Heart right ventricle (tissue), 16 donors: Measurements from ENCODE around the gene SLC39A10. TPM values are rescaled to one million over a fixed set of nuclear protein-coding genes. Genes with fewer than 3 reads are reported as not detected.
"Not testable (repeated sequence)": the region's sequence is repeated elsewhere in the genome, so short reads cannot be mapped to it uniquely, and the experiment has no call there.

Experiments used
- ATAC-seq, 8 donors: fragments of 200-7000 bp; cut with Tn5 transposase; one replicate each; pipeline ENCODE4 v1.9.1; 2020; ENCODE audit warnings: mild to moderate bottlenecking in 8 of 8, moderate library complexity in 8 of 8, moderate number of reproducible peaks in 1 of 8
- DNase-seq, 2 donors: peaks; one replicate each; pipeline ENCODE4 v3.0.0-alpha.2; 2020
- H3K27ac ChIP-seq, 10 donors: fragments of 200-600 bp; sonication (generic) in 2 of 10; one replicate each; pipeline versions ENCODE4 v1.5.0 to v1.8.0; 2020 to 2022; ENCODE audit warnings: mild to moderate bottlenecking in 3 of 10
- H3K27me3 ChIP-seq, 7 donors: fragments of 200-600 bp; one replicate each; pipeline ENCODE4 v1.8.0; 2021 to 2022; ENCODE audit warnings: mild to moderate bottlenecking in 2 of 7
- H3K36me3 ChIP-seq, 9 donors: fragments of 200-600 bp; sonication (generic) in 1 of 9; one replicate each; pipeline versions ENCODE4 v1.5.0 to v1.8.0; 2020 to 2022; ENCODE audit warnings: mild to moderate bottlenecking in 2 of 9
- H3K4me1 ChIP-seq, 9 donors: fragments of 200-600 bp; sonication (generic) in 1 of 9; one replicate each; pipeline versions ENCODE4 v1.5.0 to v1.8.0; 2020 to 2022; ENCODE audit warnings: mild to moderate bottlenecking in 4 of 9
- H3K4me3 ChIP-seq, 10 donors: fragments of 200-600 bp; sonication (generic) in 2 of 10; one replicate each; pipeline versions ENCODE4 v1.5.0 to v1.8.0; 2020 to 2022; ENCODE audit warnings: mild to moderate bottlenecking in 7 of 10, moderate library complexity in 2 of 10
- H3K9me3 ChIP-seq, 11 donors: fragments of 200-600 bp in 10 of 11; sonication (generic) in 2 of 11; one replicate each; pipeline versions ENCODE4 v1.5.0 to v1.8.0; 2013 to 2022; ENCODE audit warnings: mild to moderate bottlenecking in 2 of 11, control low read depth in 1 of 11, moderate library complexity in 1 of 11
- CTCF ChIP-seq, 9 donors: fragments of 200-600 bp; sonication (generic) in 2 of 9; IDR thresholded peaks; one replicate each; pipeline versions ENCODE4 v1.5.0 to v1.8.0; 2021 to 2022; ENCODE audit warnings: antibody characterized with exemption in 9 of 9, mild to moderate bottlenecking in 5 of 9, moderate library complexity in 1 of 9
- WGBS, 2 donors: extraction: QIAGEN DNeasy Blood & Tissue Kit; methylation state at CpG; one replicate each; pipeline ENCODE4 v1.1.7; 2013; ENCODE audit warnings: inconsistent platforms in 1 of 2; 5-methylcytosine and 5-hydroxymethylcytosine counted together
- intact Hi-C, 10 donors: fragments of 100-400 bp; cut with DNase I; formaldehyde crosslinking; loops; one replicate each; pipeline versions ENCODE4 v1.11.1 to v1.14.2; 2022
- polyA plus RNA-seq, 2 donors: library from polyadenylated mRNA; stranded (reverse); fragments of 200-250 nt; gene quantifications; one replicate each; pipeline ENCODE4 v1.2.3, GENCODE V29; 2013
- total RNA-seq, 10 donors: library from RNA; stranded (reverse); fragmentation: NEBNext Ultra II Directional in 3 of 10; extraction: Animal tissue kit (Norgen Biotek cat#: 25700) in 3 of 10; gene quantifications; one replicate each; pipeline versions ENCODE4 v1.2.1 to v1.2.4, GENCODE V29; 2021 to 2023
- donor health status: Arrhythmogenic right ventricular cardiomyopathy.
- donor health status: ischemic (EF 13 %, LVEDD 7.1; RV severe dilation, severe dysfunction).
- donor health status: healthy with polysubstance abuse.
- donor health status: DM: no; HTN: yes; CAD: no.
- donor health status: DM: no; HTN: no; CAD: no.
- donor health status: ischemic (EF 25% LVEDD 6.9; RV normal size, moderate dysfunction).
- donor health status: ischemic (EF 25% LVEDD 5.7; RV mildly dilated, moderate dysfunction).
- donor health status: healthy.
- donor health status: DM: yes; HTN: yes; CAD: no.
- donor health status: Ischemic cardiomyopathy.
- donor health status: ischemic (EF 35%, LVEDD 5.7; RV mildly dilated, moderate dysfunction).
- donor health status: nonischemic (EF 11% LVEDD 7.7; RV severe dilation, severe dysfunction).
- donor health status: DM: yes; HTN: yes; CAD: no.
- donor health status: PGD.
- donor health status: ischemic (EF 29% LVEDD 5.4; RV normal size, mild dysfunction).
- donor health status: nonischemic (EF 23%, LVEDD 6.1; RV moderate dilation, normal function).

The SLC39A10 gene
- total and polyA plus RNA-seq, 12 donors, result 5.9 to 12.9 (median 8.3) TPM

- Histone ChIP-seq H3K4me3 (no peak overlapping the region), H3K27ac (no peak overlapping the region), H3K4me1 (peaks cover 0 to 9% (median 0%) of the 10 kb centered on the region in 9 donors), H3K9me3 (no peaks in the 10 kb centered on the region), H3K27me3 (no peaks in the 10 kb centered on the region), H3K36me3 (no peaks in the 10 kb centered on the region)
- no peak for ATAC-seq
- DNase-seq, result no peak
- 96 to 99% methylated on average over 7 of the region's 7 CpGs for WGBS, 2 donors
- TF ChIP-seq CTCF (IDR thresholded peaks at IDR 0.05), result no peak
- intact Hi-C loops, result no loop called here
Measured at GRCh38 chr2:195639238-195639858, 17.7 kb upstream of the SLC39A10 start.

- DNase-seq, result no peak
Measured at GRCh38 chr2:195639959-195640358, 17.1 kb upstream of the SLC39A10 start.

GRCh38 chr2:195642027-195642678, 14.9 kb upstream of the SLC39A10 start:
- Histone ChIP-seq H3K4me3 (no peak overlapping the region), H3K9me3 (no peaks in the 10 kb centered on the region), H3K27me3 (no peaks in the 10 kb centered on the region), H3K4me1 (peaks cover 0 to 9% (median 0%) of the 10 kb centered on the region in 9 donors), H3K36me3 (no peaks in the 10 kb centered on the region), H3K27ac (no peak overlapping the region)
- intact Hi-C loops, result no loop called here
- no peak for TF ChIP-seq CTCF (IDR thresholded peaks at IDR 0.05)
- ATAC-seq, result peak in 1 of 8 donors; percentile 17
- DNase-seq, result no peak
- WGBS, 2 donors, result 84 to 92% methylated on average over 5 of the region's 5 CpGs

More at GRCh38 chr2:195639959-195640358, 17.1 kb upstream of the SLC39A10 start:
- no peaks in the 10 kb centered on the region for H3K36me3 ChIP-seq
- no peak overlapping the region for H3K27ac ChIP-seq
- TF ChIP-seq CTCF (IDR thresholded peaks at IDR 0.05), result no peak
- WGBS, 2 donors, result 72 to 81% methylated on average over 1 of the region's 1 CpG
- H3K4me3 ChIP-seq, result no peak overlapping the region
- no peak for ATAC-seq
- no peaks in the 10 kb centered on the region for H3K27me3 ChIP-seq
- intact Hi-C loops, result no loop called here
- H3K4me1 ChIP-seq, result peaks cover 0 to 9% (median 0%) of the 10 kb centered on the region in 9 donors
- no peaks in the 10 kb centered on the region for H3K9me3 ChIP-seq

- WGBS, 2 donors, result 78 to 97% methylated on average over 1 of the region's 1 CpG
- Histone ChIP-seq H3K36me3 (no peaks in the 10 kb centered on the region), H3K27me3 (no peaks in the 10 kb centered on the region), H3K4me1 (peaks cover 0 to 11% (median 0%) of the 10 kb centered on the region in 9 donors), H3K9me3 (no peaks in the 10 kb centered on the region), H3K27ac (no peak overlapping the region), H3K4me3 (no peak overlapping the region)
- DNase-seq (no peak), ATAC-seq (no peak)
- intact Hi-C loops, result no loop called here
- TF ChIP-seq CTCF (IDR thresholded peaks at IDR 0.05), result no peak
Measured at GRCh38 chr2:195642679-195643068, 14.4 kb upstream of the SLC39A10 start.

- intact Hi-C loops, H3K27me3 ChIP-seq, DNase-seq, ATAC-seq, H3K9me3 ChIP-seq, H3K27ac ChIP-seq, H3K36me3 ChIP-seq, H3K4me3 ChIP-seq: not testable (repeated sequence)
- 96% methylated on average over 9 of the region's 9 CpGs for WGBS, 2 donors
- H3K4me1 ChIP-seq, result peaks cover 0 to 28% (median 0%) of the 10 kb centered on the region in 9 donors
Measured at GRCh38 chr2:195644708-195645107, 12.3 kb upstream of the SLC39A10 start.
